Loucy (cell line): ENCODE results near the gene NR1I3.

Experiments
- EZH2phosphoT487 ChIP-seq: fragments of 200-600 bp; IDR thresholded peaks from 2 replicates; pipeline ENCODE4 v1.6.1; 2018; ENCODE audit warnings: antibody characterized with exemption, mild to moderate bottlenecking, moderate library complexity, borderline replicate concordance
- TF ChIP-seq, protein P1 (sequence below): fragments of 200-600 bp; sonication (generic); conservative IDR thresholded peaks from 2 replicates; pipeline ENCODE4 v1.5.1; 2014; ENCODE audit warnings: mild to moderate bottlenecking, antibody characterized with exemption, low read length

DNA sequence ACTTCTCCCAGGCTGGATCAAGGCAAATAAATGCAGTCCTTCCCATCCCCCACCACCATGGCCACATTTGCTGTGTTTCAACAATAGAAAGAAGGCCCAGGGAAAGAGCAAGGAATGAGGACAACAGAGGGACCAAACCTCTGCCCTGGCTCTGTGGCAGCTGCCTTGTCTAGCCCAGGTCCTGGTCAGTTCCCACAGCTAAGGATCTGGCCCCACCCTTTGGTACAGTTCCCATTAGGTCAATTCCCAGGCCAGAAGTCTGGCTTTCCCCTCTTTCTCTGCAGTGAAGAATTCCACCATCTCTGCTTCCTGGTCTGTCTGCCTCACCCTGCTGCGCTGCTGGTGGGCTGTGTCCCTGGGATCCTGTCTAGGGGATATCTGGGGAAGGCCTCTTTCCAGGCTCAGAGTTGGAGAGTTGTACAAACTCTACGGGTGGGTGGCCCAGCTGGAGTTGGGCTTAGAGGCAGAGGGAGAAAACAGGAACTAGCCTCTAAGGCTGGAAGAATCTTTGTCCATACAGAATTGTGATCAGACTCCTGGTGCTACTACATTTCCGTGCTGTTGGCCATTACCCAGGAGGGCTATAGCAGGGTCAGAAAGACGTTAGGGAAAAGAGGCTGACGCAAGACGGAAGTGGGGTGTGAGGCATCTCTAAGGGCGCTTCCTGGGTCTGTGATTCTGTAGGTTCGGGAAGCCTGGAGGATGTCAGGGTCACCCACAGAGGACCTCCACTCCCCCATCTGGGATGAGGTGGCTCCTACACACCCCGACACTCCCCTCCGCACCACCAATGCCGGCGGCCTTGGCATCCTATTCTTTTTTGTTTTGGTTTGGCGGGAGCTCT, 36.8 kb downstream of the NR1I3 start:
- TF ChIP-seq, protein P1, sequence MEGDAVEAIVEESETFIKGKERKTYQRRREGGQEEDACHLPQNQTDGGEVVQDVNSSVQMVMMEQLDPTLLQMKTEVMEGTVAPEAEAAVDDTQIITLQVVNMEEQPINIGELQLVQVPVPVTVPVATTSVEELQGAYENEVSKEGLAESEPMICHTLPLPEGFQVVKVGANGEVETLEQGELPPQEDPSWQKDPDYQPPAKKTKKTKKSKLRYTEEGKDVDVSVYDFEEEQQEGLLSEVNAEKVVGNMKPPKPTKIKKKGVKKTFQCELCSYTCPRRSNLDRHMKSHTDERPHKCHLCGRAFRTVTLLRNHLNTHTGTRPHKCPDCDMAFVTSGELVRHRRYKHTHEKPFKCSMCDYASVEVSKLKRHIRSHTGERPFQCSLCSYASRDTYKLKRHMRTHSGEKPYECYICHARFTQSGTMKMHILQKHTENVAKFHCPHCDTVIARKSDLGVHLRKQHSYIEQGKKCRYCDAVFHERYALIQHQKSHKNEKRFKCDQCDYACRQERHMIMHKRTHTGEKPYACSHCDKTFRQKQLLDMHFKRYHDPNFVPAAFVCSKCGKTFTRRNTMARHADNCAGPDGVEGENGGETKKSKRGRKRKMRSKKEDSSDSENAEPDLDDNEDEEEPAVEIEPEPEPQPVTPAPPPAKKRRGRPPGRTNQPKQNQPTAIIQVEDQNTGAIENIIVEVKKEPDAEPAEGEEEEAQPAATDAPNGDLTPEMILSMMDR: no peak
- no peak for TF ChIP-seq EZH2phosphoT487
